ENCODE data around the gene ADGRV1.
"Not testable (repeated sequence)": the region's sequence is repeated elsewhere in the genome, so short reads cannot be mapped to it uniquely, and the experiment has no call there.

Gene ADGRV1

DNA sequence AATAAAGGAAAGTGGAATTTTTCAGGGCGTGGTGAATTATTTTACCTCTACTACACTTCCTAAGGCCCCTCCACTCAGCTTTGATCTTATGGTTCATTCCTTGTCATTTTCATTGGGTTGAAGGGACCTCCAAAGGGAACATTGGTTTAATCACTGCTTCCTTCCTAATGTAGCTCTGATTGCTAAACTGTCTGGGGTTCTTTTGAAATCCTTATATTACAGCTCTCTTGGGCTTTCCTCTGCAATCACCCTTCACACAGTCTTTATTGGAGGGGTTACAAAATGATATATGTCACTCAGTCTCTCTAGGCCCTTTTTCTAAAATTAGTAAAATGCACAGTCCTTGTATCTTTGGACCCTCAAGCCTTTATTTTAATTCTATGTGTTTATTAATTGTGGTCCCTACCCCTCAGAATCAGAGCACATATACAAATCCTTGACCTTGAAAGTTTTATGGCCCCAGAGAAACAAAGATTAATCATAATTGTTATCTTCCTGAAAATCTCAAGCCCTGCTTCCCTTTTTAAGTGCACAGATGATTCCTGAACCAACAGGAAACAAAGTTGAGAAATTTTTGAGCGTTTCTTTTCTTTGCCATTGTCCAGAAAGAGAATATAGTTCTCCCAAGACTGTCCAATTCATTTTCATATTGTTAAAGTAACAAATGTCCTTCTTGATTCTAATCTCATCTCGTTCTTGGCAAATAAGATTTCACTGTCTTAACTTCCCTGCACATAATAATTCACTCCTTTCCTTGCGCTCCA is 494.6 kb downstream of the ADGRV1 start:
- H3K36me3 ChIP-seq (ENCODE audit: control insufficient read depth, insufficient read depth, low read length), result no peaks in the 10 kb centered on the region
- H3K9me3 ChIP-seq (ENCODE audit: control insufficient read depth, low read length), result no peaks in the 10 kb centered on the region
- no peak overlapping the region for H3K9ac ChIP-seq (ENCODE audit: low read length)
- H3K27me3 ChIP-seq (ENCODE audit: control insufficient read depth, insufficient read depth, low read length), result no peaks in the 10 kb centered on the region
- H3K4me3 ChIP-seq (ENCODE audit: low read length), result no peak overlapping the region
- H3K4me1 ChIP-seq (ENCODE audit: control insufficient read depth, insufficient read depth, low read length), result peaks cover 2% of the 10 kb centered on the region

- Histone ChIP-seq H3K4me3 (ENCODE audit: low read length) (no peak overlapping the region), H3K9ac (ENCODE audit: low read length) (no peak overlapping the region), H3K9me3 (ENCODE audit: control insufficient read depth, low read length) (no peaks in the 10 kb centered on the region), H3K4me1 (ENCODE audit: control insufficient read depth, insufficient read depth, low read length) (peaks cover 5% of the 10 kb centered on the region), H3K36me3 (ENCODE audit: control insufficient read depth, insufficient read depth, low read length) (no peaks in the 10 kb centered on the region), H3K27me3 (ENCODE audit: control insufficient read depth, insufficient read depth, low read length) (no peaks in the 10 kb centered on the region)
Observed at GRCh38 chr5:91053741-91054025, 495.1 kb downstream of the ADGRV1 start.

- Histone ChIP-seq H3K9me3 (ENCODE audit: control insufficient read depth, low read length) (no peaks in the 10 kb centered on the region), H3K36me3 (ENCODE audit: control insufficient read depth, insufficient read depth, low read length) (no peaks in the 10 kb centered on the region), H3K9ac (ENCODE audit: low read length) (no peak overlapping the region), H3K27me3 (ENCODE audit: control insufficient read depth, insufficient read depth, low read length) (no peaks in the 10 kb centered on the region), H3K4me1 (ENCODE audit: control insufficient read depth, insufficient read depth, low read length) (peaks cover 21% of the 10 kb centered on the region), H3K4me3 (ENCODE audit: low read length) (no peak overlapping the region)
Observed at GRCh38 chr5:91058155-91058554, 499.6 kb downstream of the ADGRV1 start.

- H3K9ac ChIP-seq (ENCODE audit: low read length), result no peak overlapping the region
- H3K27me3 ChIP-seq (ENCODE audit: control insufficient read depth, insufficient read depth, low read length), result no peaks in the 10 kb centered on the region
- no peaks in the 10 kb centered on the region for H3K36me3 ChIP-seq (ENCODE audit: control insufficient read depth, insufficient read depth, low read length)
- H3K9me3 ChIP-seq (ENCODE audit: control insufficient read depth, low read length), result no peaks in the 10 kb centered on the region
- peaks cover 21% of the 10 kb centered on the region for H3K4me1 ChIP-seq (ENCODE audit: control insufficient read depth, insufficient read depth, low read length)
- H3K4me3 ChIP-seq (ENCODE audit: low read length), result no peak overlapping the region
Observed at GRCh38 chr5:91058575-91058974, 500.0 kb downstream of the ADGRV1 start.

- Histone ChIP-seq H3K9ac (ENCODE audit: low read length) (no peak overlapping the region), H3K4me1 (ENCODE audit: control insufficient read depth, insufficient read depth, low read length) (peaks cover 21% of the 10 kb centered on the region), H3K4me3 (ENCODE audit: low read length) (no peak overlapping the region), H3K36me3 (ENCODE audit: control insufficient read depth, insufficient read depth, low read length) (no peaks in the 10 kb centered on the region), H3K9me3 (ENCODE audit: control insufficient read depth, low read length) (no peaks in the 10 kb centered on the region), H3K27me3 (ENCODE audit: control insufficient read depth, insufficient read depth, low read length) (no peaks in the 10 kb centered on the region)
Observed at GRCh38 chr5:91059409-91059808, 500.8 kb downstream of the ADGRV1 start.

- Histone ChIP-seq H3K27me3 (ENCODE audit: control insufficient read depth, insufficient read depth, low read length) (no peaks in the 10 kb centered on the region), H3K4me3 (ENCODE audit: low read length) (no peak overlapping the region), H3K4me1 (ENCODE audit: control insufficient read depth, insufficient read depth, low read length) (peaks cover 21% of the 10 kb centered on the region), H3K9ac (ENCODE audit: low read length) (no peak overlapping the region), H3K36me3 (ENCODE audit: control insufficient read depth, insufficient read depth, low read length) (no peaks in the 10 kb centered on the region), H3K9me3 (ENCODE audit: control insufficient read depth, low read length) (no peaks in the 10 kb centered on the region)
Observed at GRCh38 chr5:91061094-91061493, 502.5 kb downstream of the ADGRV1 start.

DNA sequence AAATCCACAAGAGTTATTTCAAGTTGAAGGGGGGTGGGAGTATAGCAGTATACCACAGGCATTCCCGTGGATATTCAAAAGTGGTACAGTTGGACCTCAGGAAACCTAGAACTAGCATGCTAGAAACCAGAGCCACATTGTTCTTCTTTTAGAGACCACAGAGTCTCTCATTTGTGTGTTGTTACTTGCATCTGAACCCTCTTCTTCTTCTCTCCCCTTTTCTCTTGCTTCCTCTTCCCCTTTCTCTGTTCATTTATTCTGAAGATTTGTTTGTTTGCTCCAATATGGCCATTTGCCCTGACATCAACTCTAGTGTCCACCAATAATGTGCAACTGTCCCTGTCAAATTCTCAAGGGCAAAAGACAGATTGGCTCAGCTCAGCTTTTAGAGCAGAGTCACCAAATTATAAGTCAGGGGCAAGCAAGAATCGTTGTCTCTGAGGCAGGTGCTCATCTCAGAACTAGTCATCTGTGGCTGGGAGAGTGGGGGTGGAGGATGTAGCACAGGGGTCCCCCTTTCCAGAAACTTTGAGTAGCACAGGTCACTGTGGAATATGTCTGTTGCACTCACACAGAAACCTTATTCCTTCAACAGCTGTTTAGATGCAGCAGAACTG is 503.5 kb downstream of the ADGRV1 start:
- Histone ChIP-seq H3K36me3 (ENCODE audit: control insufficient read depth, insufficient read depth, low read length) (no peaks in the 10 kb centered on the region), H3K9ac (ENCODE audit: low read length) (no peak overlapping the region), H3K4me3 (ENCODE audit: low read length) (no peak overlapping the region), H3K9me3 (ENCODE audit: control insufficient read depth, low read length) (no peaks in the 10 kb centered on the region), H3K27me3 (ENCODE audit: control insufficient read depth, insufficient read depth, low read length) (no peaks in the 10 kb centered on the region), H3K4me1 (ENCODE audit: control insufficient read depth, insufficient read depth, low read length) (peaks cover 21% of the 10 kb centered on the region)

GRCh38 chr5:91063098-91063690 is 504.6 kb downstream of the ADGRV1 start:
- H3K4me1 ChIP-seq (ENCODE audit: control insufficient read depth, insufficient read depth, low read length), result peaks cover 18% of the 10 kb centered on the region
- not testable (repeated sequence) for H3K27me3 ChIP-seq (ENCODE audit: control insufficient read depth, insufficient read depth, low read length); H3K9me3 ChIP-seq (ENCODE audit: control insufficient read depth, low read length); H3K36me3 ChIP-seq (ENCODE audit: control insufficient read depth, insufficient read depth, low read length); H3K4me3 ChIP-seq (ENCODE audit: low read length); H3K9ac ChIP-seq (ENCODE audit: low read length)

GRCh38 chr5:91065496-91065895 is 506.9 kb downstream of the ADGRV1 start:
- Histone ChIP-seq H3K36me3 (ENCODE audit: control insufficient read depth, insufficient read depth, low read length) (no peaks in the 10 kb centered on the region), H3K9me3 (ENCODE audit: control insufficient read depth, low read length) (no peaks in the 10 kb centered on the region), H3K9ac (ENCODE audit: low read length) (no peak overlapping the region), H3K4me1 (ENCODE audit: control insufficient read depth, insufficient read depth, low read length) (peaks cover 8% of the 10 kb centered on the region), H3K27me3 (ENCODE audit: control insufficient read depth, insufficient read depth, low read length) (no peaks in the 10 kb centered on the region), H3K4me3 (ENCODE audit: low read length) (no peak overlapping the region)

GRCh38 chr5:91069364-91069763 is 510.8 kb downstream of the ADGRV1 start:
- H3K36me3 ChIP-seq (ENCODE audit: control insufficient read depth, insufficient read depth, low read length), result no peaks in the 10 kb centered on the region
- no peak overlapping the region for H3K4me3 ChIP-seq (ENCODE audit: low read length)
- no peaks in the 10 kb centered on the region for H3K27me3 ChIP-seq (ENCODE audit: control insufficient read depth, insufficient read depth, low read length)
- no peaks in the 10 kb centered on the region for H3K4me1 ChIP-seq (ENCODE audit: control insufficient read depth, insufficient read depth, low read length)
- no peaks in the 10 kb centered on the region for H3K9me3 ChIP-seq (ENCODE audit: control insufficient read depth, low read length)
- H3K9ac ChIP-seq (ENCODE audit: low read length), result no peak overlapping the region

GRCh38 chr5:91070761-91071550 is 512.4 kb downstream of the ADGRV1 start:
- H3K4me1 ChIP-seq (ENCODE audit: control insufficient read depth, insufficient read depth, low read length), result no peaks in the 10 kb centered on the region
- H3K9me3 ChIP-seq (ENCODE audit: control insufficient read depth, low read length), result no peaks in the 10 kb centered on the region
- H3K36me3 ChIP-seq (ENCODE audit: control insufficient read depth, insufficient read depth, low read length), result no peaks in the 10 kb centered on the region
- no peak overlapping the region for H3K9ac ChIP-seq (ENCODE audit: low read length)
- no peaks in the 10 kb centered on the region for H3K27me3 ChIP-seq (ENCODE audit: control insufficient read depth, insufficient read depth, low read length)
- H3K4me3 ChIP-seq (ENCODE audit: low read length), result no peak overlapping the region

DNA sequence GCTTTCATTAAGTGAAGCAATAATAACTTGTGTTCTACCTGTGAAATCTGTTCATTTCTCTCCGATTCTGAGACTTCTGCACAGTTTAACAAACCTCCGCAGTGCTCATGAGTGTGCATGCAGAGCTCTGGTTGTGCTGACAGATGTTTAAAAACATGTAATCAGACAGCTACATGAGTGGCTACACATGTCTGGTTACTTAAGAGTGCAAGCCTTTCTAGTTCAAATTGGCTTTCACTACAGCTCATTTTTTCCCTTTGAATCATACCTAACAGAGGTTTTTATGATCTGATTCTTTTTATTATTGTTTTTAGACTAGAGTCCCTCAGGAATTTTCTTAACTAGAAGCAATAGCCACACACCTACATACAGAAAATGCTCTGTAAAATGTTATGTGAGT is 514.3 kb downstream of the ADGRV1 start:
- Histone ChIP-seq H3K9me3 (ENCODE audit: control insufficient read depth, low read length) (no peaks in the 10 kb centered on the region), H3K4me3 (ENCODE audit: low read length) (no peak overlapping the region), H3K36me3 (ENCODE audit: control insufficient read depth, insufficient read depth, low read length) (no peaks in the 10 kb centered on the region), H3K4me1 (ENCODE audit: control insufficient read depth, insufficient read depth, low read length) (no peaks in the 10 kb centered on the region), H3K9ac (ENCODE audit: low read length) (no peak overlapping the region), H3K27me3 (ENCODE audit: control insufficient read depth, insufficient read depth, low read length) (no peaks in the 10 kb centered on the region)
